Fibroblast of lung (primary cell): ENCODE data around the gene NMRK2.

Source experiments
- EZH2 ChIP-seq: IDR thresholded peaks from 2 replicates; pipeline ENCODE4 v1.5.1; 2012; ENCODE audit warnings: low read length, control low read depth, mild to moderate bottlenecking; ENCODE audit errors: missing control alignments
- TF ChIP-seq, protein P1 (sequence below), 2 donors: IDR thresholded peaks in 1 of 2; conservative IDR thresholded peaks in 1 of 2; 1 replicate in 1 of 2; 2 replicates in 1 of 2; pipeline ENCODE4 v1.5.1; 2011 to 2012; ENCODE audit warnings: low read length in 2 of 2, control low read depth in 1 of 2, inconsistent platforms in 1 of 2, low read depth in 1 of 2, mild to moderate bottlenecking in 1 of 2

GRCh38 chr19:3945838-3946237 lies 13.0 kb downstream of the NMRK2 start:
- TF ChIP-seq, protein P1, sequence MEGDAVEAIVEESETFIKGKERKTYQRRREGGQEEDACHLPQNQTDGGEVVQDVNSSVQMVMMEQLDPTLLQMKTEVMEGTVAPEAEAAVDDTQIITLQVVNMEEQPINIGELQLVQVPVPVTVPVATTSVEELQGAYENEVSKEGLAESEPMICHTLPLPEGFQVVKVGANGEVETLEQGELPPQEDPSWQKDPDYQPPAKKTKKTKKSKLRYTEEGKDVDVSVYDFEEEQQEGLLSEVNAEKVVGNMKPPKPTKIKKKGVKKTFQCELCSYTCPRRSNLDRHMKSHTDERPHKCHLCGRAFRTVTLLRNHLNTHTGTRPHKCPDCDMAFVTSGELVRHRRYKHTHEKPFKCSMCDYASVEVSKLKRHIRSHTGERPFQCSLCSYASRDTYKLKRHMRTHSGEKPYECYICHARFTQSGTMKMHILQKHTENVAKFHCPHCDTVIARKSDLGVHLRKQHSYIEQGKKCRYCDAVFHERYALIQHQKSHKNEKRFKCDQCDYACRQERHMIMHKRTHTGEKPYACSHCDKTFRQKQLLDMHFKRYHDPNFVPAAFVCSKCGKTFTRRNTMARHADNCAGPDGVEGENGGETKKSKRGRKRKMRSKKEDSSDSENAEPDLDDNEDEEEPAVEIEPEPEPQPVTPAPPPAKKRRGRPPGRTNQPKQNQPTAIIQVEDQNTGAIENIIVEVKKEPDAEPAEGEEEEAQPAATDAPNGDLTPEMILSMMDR (conservative IDR thresholded peaks at IDR 0.05 in 1 of 2, IDR thresholded peaks at IDR 0.05 in 1 of 2; ENCODE audit: low read depth in 1 of 2, low read length in 2 of 2), result no peak
- TF ChIP-seq EZH2, result no peak
